HEK293 (cell line): ENCODE data around the gene NTN3.

ENCODE experiments used
- CTCF ChIA-PET: fragments of 350-600 bp; formaldehyde crosslinking; extraction: SDS; loops from one replicate; lab custom pipeline; 2021; ENCODE audit warnings: antibody characterized with exemption; lab: Yijun Ruan, JAX
- POLR2A ChIA-PET: fragments of 300-600 bp; formaldehyde crosslinking; extraction: SDS; loops from one replicate; lab custom pipeline; 2020; ENCODE audit warnings: antibody characterized with exemption, inconsistent platforms; lab: Yijun Ruan, JAX
- H3K27ac ChIP-seq: fragments of 200-500 bp; sonication (Bioruptor generic); 2 replicates; pipeline ENCODE4 v1.5.1; 2014; ENCODE audit warnings: low read depth, low read length, control low read depth, inconsistent platforms; ENCODE audit errors: extremely low read depth
- H3K36me3 ChIP-seq, 2 experiments: fragments of 200-500 bp in 1 of 2; sonication (Bioruptor generic) in 1 of 2; 1 replicate in 1 of 2; 2 replicates in 1 of 2; pipeline ENCODE4 v1.5.1; 2014 to 2017; ENCODE audit warnings: inconsistent platforms in 2 of 2, low read length in 2 of 2; ENCODE audit not compliant: control insufficient read depth in 2 of 2, insufficient read depth in 1 of 2
- H3K4me1 ChIP-seq: fragments of 200-500 bp; sonication (Bioruptor generic); 2 replicates; pipeline ENCODE4 v1.5.1; 2014; ENCODE audit warnings: mild to moderate bottlenecking, low read length, inconsistent platforms; ENCODE audit not compliant: control insufficient read depth, insufficient read depth
- H3K4me3 ChIP-seq: 2 replicates; pipeline ENCODE4 v1.5.1; 2011; ENCODE audit warnings: low read depth, mild to moderate bottlenecking, control low read depth, low read length, moderate library complexity
- H3K9me3 ChIP-seq: fragments of 200-500 bp; sonication (Bioruptor generic); 2 replicates; pipeline ENCODE4 v1.5.1; 2014; ENCODE audit warnings: low read depth, low read length, inconsistent platforms; ENCODE audit not compliant: control insufficient read depth, insufficient read depth
- EGR2 ChIP-seq: fragments of 450-650 bp; formaldehyde crosslinking; IDR thresholded peaks from 2 replicates; pipeline ENCODE4 v1.5.1; 2016; ENCODE audit warnings: low read depth, missing biosample characterization, missing genetic modification characterization
- GFI1B ChIP-seq: fragments of 450-650 bp; formaldehyde crosslinking; IDR thresholded peaks from 2 replicates; pipeline ENCODE4 v1.5.1; 2016; ENCODE audit warnings: missing biosample characterization, missing genetic modification characterization
- HOXC10 ChIP-seq: sonication (generic); formaldehyde crosslinking; IDR thresholded peaks from 2 replicates; pipeline ENCODE4 v1.8.1; 2023; ENCODE audit warnings: mild to moderate bottlenecking, missing genetic modification reagents
- KLF17 ChIP-seq: fragments of 450-650 bp; formaldehyde crosslinking; IDR thresholded peaks from 2 replicates; pipeline ENCODE4 v1.5.1; 2016; ENCODE audit warnings: missing biosample characterization, missing genetic modification characterization
- OVOL3 ChIP-seq: fragments of 450-650 bp; formaldehyde crosslinking; IDR thresholded peaks from 2 replicates; pipeline ENCODE4 v1.5.1; 2016; ENCODE audit warnings: missing biosample characterization, missing genetic modification characterization
- SCRT1 ChIP-seq: fragments of 450-650 bp; formaldehyde crosslinking; IDR thresholded peaks from 2 replicates; pipeline ENCODE4 v1.5.1; 2016; ENCODE audit warnings: missing biosample characterization, missing genetic modification characterization, borderline replicate concordance
- SCRT2 ChIP-seq: fragments of 450-650 bp; formaldehyde crosslinking; IDR thresholded peaks from 2 replicates; pipeline ENCODE4 v1.5.1; 2016; ENCODE audit warnings: missing biosample characterization, missing genetic modification characterization
- ZBTB10 ChIP-seq: fragments of 450-650 bp; formaldehyde crosslinking; IDR thresholded peaks from 2 replicates; pipeline ENCODE4 v1.5.1; 2016; ENCODE audit warnings: missing biosample characterization, missing genetic modification characterization
- ZBTB48 ChIP-seq: fragments of 450-650 bp; formaldehyde crosslinking; IDR thresholded peaks from 2 replicates; pipeline ENCODE4 v1.5.1; 2016; ENCODE audit warnings: missing biosample characterization, missing genetic modification characterization
- ZNF155 ChIP-seq: fragments of 450-650 bp; formaldehyde crosslinking; IDR thresholded peaks from 2 replicates; pipeline ENCODE4 v1.5.1; 2016; ENCODE audit warnings: missing biosample characterization, missing genetic modification characterization
- ZNF324 ChIP-seq: fragments of 450-650 bp; formaldehyde crosslinking; IDR thresholded peaks from 2 replicates; pipeline ENCODE4 v1.5.1; 2016; ENCODE audit warnings: missing biosample characterization, missing genetic modification characterization
- ZNF692 ChIP-seq: fragments of 450-650 bp; formaldehyde crosslinking; IDR thresholded peaks from 2 replicates; pipeline ENCODE4 v1.5.1; 2016; ENCODE audit warnings: missing biosample characterization, missing genetic modification characterization
- ZNF776 ChIP-seq: fragments of 450-650 bp; formaldehyde crosslinking; IDR thresholded peaks from 2 replicates; pipeline ENCODE4 v1.5.0; 2017; ENCODE audit warnings: missing biosample characterization, missing genetic modification characterization, borderline replicate concordance
- ZSCAN4 ChIP-seq: fragments of 450-650 bp; formaldehyde crosslinking; IDR thresholded peaks from 2 replicates; pipeline ENCODE4 v1.5.1; 2017; ENCODE audit warnings: missing biosample characterization, missing genetic modification characterization

Gene NTN3

GRCh38 chr16:2514333-2515179, 43.5 kb downstream of the NTN3 start (continued):
- TF ChIP-seq ZNF692 (tag by site-specific recombination) (no peak), OVOL3 (tag by site-specific recombination) (no peak), ZNF324 (tag by site-specific recombination) (no peak), ZBTB10 (tag by site-specific recombination) (no peak), ZSCAN4 (tag by site-specific recombination) (no peak), KLF17 (tag by site-specific recombination) (0 out of 2 replicates have a peak, but pooled peaks have one; percentile 14), HOXC10 (CRISPR knock-in tag) (no peak), ZNF155 (tag by site-specific recombination) (no peak), EGR2 (tag by site-specific recombination) (peak; percentile 71; the same call in 1 of the 2 replicates)

- POLR2A ChIA-PET: interaction anchor here (0.7 to 2.0 kb wide), 4 partner anchors 18 to 360 kb away, joined by 5 to 6 read pairs (median 6); partner anchors contain the start of genes PDPK1 and TRAF7
- Histone ChIP-seq H3K4me3 (peak overlapping the region; percentile 90), H3K36me3 (peaks cover 0 to 31% of the 10 kb centered on the region in 2 experiments; a peak in 1 of 3 replicates), H3K9me3 (no peaks in the 10 kb centered on the region), H3K4me1 (peaks cover 3% of the 10 kb centered on the region), H3K27ac (peak overlapping the region; percentile 69)
- no peak for TF ChIP-seq GFI1B
- peak; percentile 72; the same call in 1 of the 2 replicates for TF ChIP-seq ZBTB48 (tag by site-specific recombination)
- peak; percentile 81 for TF ChIP-seq SCRT2 (tag by site-specific recombination)
- TF ChIP-seq ZNF776 (tag by site-specific recombination): no peak
- peak; percentile 63; the same call in 1 of the 2 replicates for TF ChIP-seq SCRT1 (tag by site-specific recombination)
- CTCF ChIA-PET: interaction anchor here (0.6 to 5.6 kb wide), 3 partner anchors 14 to 412 kb away, joined by 4 to 27 read pairs (median 4); no protein-coding TSS in a partner anchor
Measured at GRCh38 chr16:2515180-2515851, 44.2 kb downstream of the NTN3 start.
